RCC 7860 (cell line): ENCODE results near the gene DNM3.

Experiments
- DNase-seq: peaks from one replicate; pipeline ENCODE4 v3.0.0-alpha.2; 2015; ENCODE audit warnings: low spot score
- FAIRE-seq: peaks from 2 replicates; lab custom pipeline; 2012; peaks lifted over from hg19 to GRCh38; lab: Jason Lieb, UNC

DNM3 gene

DNA sequence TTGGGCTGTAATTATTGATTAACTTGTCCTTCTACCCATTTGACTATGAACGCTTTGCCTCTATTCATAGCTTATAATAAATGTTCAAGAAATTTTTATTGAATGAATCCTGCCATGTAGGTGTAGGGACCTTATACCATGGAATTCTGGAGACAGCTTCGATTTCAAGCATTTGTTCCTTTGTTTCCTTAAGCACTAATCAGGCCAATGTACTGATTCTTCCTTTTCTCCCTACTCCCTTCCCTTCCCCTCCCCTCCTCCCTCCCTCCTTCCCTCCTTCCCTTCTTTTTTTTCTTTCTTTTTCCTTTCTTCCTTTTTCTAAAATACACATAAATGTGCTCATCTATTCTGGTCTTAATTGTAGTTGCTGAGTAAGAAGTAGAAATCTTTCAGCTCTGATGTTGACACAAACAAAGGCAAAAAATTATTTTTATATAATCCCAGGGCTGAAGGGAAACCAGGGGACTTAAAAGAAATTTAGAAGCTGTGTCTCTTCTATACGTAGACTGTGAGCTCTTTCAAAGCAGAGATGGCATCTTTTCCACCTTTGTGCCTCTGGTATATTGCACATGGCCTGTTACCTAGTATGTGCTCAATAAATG lies 24.9 kb upstream of the DNM3 start:
- DNase-seq (no peak), FAIRE-seq (no peak)

DNA sequence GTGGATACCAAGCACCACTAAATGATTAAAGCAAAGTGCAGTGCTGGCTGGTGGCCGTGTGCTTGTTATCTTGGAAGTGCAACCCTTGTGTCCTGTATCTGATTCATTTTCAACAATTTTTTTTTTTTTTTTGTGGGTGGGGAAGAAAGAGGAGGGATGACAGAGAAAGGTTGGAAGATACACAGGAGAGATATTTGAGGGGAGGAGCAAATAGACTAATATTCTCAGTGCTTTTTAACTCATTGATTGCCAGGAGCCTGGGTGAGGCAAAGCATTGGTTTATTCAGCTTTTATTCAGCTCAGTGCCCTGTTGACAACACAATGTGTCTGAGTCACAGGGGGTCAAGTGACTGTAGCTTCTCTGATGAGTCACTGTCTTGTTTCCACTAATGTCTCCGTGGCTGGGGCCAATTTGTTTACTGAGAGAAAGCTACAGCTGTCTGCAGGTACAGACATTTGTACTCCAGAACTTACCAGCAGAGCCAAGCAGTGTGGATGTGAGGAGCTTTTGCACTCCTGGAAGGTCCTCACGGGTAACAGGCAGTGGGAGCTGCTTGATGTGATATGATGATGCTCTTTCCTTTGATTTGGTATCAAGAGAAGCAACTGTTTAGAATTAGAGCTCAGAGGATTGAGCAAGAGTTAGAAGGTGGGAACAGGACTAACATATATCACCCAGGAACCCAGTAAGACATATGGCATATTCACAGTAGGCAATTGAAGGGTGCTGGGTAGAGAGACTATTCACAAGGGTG lies 23.6 kb upstream of the DNM3 start:
- FAIRE-seq (peak; percentile 86), DNase-seq (peak; percentile 75)

DNA sequence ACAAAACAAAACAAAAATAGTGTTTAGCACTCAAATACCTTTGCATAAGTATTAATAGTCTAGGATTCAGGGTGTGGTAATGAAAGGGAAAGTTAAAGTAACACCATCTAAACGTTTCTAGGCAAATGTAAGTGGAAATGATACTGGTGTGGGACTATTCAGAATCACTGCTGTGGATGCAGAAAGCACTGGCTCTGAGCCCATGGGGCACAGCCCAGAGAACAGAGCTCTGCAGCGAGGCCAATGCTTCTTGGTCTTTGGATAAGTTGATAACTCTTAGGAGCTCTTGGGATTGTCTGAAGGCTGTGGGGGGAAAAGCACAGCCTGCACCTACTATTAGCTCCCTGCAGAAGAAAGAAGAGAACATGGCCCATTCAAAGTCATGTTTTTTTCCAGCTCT lies 21.4 kb upstream of the DNM3 start:
- no peak for FAIRE-seq

DNA sequence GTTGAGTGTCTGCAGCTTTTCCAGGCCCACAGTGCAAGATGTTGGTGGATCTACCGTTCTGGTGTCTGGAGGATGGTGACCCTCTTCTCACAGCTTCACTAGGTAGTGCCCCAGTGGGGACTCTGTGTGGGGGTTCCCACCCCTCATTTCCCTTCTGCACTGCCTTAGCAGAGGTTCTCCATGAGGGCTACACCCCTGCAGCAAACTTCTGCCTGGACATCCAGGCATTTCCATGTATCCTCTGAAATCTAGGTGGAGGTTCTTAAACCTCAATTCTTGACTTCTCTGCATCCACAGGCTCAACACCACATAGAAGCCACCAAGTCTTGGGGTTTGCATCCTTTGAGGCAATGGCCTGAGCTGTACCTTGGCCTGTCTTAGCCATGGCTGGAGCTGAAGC lies 14.3 kb upstream of the DNM3 start:
- FAIRE-seq (no peak), DNase-seq (no peak)

More for the DNA sequence above, 21.4 kb upstream of the DNM3 start:
- DNase-seq: no peak

DNA sequence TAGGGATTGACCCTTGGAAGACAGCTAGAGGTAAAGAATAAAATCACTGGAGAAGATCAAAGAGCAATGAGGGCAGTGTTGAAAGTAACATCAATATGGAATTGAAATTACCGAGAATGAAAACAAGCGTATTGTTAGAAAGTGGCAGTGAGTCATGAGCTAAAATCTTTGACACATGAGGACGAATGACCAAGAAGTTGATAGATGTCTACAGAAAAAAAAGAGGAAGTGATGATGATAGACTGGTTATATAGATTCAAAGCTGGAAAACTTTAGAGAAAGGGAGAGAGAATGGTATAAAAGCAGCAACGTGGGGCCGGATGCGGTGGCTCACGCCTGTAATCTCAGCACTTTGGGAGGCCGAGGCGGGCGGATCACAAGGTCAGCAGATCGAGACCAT lies 12.5 kb upstream of the DNM3 start:
- DNase-seq (no peak), FAIRE-seq (no peak)

DNA sequence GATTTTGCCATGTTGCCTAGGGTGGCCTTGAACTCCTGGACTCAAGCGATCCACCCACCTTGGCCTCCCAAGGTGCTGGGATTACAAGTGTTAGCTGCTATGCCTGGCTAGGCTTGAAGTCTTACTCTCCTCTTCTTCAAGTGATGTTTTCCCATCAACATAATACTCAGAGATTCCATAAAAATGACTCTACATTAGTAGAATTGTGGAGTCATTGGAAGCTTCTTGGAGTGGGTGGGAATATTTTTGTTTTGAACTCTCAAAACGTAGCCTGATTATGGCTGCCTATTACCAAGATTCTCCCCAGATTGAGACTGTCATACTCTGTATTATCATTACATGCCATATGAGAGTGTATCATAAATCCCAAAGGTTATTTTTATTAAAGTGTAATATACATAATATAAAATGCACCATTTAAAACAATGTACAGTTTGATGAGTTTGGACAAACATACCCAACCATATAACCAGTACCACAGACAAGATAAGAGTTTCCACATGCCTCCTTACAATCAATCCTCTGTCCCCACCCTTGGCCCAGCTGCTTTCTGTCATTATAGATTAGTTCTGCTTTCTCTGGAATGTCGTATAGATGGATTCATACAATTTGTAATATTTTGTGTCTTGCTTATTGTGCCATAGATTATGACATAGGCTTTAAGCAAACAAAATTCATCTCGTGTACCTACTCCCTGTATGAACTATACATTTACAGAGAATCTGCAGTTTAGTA lies 8.0 kb upstream of the DNM3 start:
- DNase-seq (no peak), FAIRE-seq (no peak)

DNA sequence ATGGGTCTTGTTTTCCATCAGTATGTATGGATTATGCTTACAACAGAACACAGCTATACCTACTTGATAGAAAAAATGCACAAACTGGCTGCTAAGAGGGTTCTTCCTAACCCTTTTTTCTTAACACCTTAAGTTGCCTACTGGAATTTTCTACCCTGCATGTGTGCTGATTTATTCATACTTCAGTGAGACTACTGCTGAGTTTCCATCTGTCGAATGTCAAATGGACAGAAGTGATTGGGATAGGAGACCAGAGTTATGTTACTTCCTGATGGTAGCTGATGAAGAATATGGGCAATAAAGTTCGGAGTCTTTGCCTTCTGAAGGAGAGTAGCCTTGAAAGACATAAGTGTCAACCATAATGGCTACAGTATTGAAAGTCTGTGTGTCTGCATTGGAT lies 6.5 kb upstream of the DNM3 start:
- FAIRE-seq (no peak), DNase-seq (no peak)

DNA sequence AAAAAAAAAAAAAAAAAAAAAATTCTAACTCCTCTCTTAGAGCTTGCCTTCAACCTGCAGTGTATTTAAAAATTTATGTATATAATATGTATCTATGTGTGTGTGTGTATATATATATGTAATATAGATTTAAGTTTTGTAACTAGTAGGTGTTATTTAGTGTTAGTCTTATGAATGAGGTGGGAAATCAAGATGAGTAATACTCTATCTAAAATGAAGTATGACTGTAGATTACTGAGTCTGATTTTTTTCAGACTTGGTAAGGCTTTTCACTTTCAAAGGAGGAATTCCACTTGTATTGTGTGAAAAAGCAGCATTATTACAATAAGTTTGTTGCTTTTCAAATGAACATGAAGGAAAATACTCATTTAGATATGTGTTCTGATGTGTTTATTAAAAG lies 5.4 kb upstream of the DNM3 start:
- no peak for FAIRE-seq
- no peak for DNase-seq

DNA sequence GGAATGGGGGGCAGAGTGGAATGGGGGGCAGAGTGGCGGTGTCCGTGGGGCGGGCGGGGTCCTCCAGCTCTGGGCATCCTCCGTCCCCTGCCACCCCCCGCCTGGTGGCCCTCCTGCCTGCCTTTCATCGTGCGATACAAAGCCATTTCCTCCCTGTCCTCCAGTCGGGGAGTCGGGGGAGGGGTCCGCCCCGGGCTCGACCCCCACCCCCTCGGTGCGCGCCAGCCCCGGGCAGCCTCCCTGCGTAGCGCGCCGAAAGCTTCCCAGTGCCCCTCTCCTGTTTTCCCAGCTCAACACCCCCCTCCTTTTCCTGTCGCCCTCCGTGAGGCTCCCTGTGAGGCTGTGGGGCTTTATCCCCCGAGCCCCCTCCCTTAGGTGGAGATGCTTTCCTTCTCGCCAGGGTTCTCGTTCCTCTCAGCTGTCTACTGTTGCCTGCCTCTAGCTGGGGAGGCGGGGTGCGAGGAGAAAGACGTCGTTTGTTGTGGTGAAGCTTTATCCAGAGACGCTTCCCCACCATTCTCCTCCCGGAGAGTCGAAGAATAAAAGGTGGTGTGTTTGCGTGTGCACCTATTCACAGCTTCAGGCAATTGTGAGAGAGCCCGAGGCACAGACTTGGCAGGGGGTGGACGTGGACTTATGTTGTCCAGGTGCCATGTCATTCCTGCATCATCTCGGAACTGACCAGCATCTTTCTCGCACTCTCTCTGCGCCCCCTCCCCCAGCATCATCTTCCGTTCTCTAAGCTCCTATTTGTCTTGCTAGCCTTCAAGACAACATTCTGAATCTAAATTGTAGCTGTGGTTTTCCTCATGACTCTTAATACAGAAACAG lies 848 bp downstream of the DNM3 start:
- DNase-seq (no peak), FAIRE-seq (no peak)

DNA sequence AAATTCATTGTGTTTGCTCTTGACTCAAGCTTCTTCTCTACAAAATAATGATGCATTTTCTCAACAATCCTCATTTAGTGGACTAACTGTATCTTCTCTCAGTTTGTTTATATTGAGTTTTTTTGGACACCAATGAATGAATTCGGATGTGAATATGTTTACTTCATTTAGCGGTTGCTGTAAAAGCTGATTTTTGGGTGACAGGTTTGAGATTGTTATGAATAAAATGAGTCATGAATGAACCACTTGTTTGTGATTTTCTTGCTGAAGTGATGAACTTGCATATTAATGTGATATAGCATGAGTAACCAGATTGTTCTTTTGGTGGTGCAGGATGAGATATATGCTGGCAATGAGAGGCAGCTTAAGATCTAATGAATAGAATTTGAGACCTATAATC lies 3.1 kb downstream of the DNM3 start:
- DNase-seq (no peak), FAIRE-seq (no peak)

DNA sequence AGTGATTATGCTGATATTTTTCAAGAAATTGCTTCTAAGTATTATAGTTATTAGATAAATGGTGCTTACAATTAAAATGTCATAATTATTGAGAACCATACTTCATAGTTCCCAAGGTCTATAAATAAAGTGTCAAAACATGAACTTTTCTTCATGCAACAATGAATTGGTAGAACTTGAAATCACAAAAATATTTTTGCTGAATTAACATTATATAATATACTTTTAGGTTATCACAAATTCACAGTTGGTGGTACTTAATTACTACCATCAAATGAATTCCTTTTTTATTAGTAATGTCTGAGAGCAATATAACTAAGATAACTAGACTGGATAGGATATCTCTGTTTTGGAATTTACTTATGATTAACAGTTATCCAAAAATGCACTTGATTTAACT lies 4.7 kb downstream of the DNM3 start:
- FAIRE-seq (no peak), DNase-seq (no peak)

DNA sequence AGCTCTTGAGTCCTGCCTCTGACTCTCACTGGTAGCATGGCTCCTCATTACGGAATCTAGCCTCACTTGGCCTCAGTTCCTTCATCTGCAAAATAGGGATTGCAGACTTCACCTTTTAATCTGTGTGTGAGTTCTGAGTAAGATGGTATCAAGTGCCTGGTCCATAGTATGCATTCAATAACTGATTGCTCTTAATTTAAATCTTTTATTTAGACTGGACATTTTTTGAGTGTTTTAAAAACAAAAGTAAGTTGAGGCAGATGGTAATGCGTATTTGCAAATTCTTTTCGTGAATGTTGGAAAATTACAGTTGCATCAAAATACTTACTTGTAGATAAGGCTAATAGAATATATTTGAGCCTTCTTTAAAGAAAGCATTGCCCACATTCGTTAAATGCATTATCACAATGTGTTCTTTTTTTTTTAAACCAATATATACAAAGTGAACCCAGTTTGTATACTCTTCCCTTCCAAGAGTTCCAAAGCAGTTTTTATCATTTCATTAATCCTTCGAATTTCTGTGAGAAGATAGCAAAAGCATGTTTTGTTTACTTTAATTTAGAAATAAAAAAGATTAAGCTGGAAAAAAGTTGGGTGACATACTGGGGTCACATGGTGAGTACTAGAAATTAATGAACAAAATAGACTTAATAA lies 8.1 kb downstream of the DNM3 start:
- no peak for FAIRE-seq
- no peak for DNase-seq

DNA sequence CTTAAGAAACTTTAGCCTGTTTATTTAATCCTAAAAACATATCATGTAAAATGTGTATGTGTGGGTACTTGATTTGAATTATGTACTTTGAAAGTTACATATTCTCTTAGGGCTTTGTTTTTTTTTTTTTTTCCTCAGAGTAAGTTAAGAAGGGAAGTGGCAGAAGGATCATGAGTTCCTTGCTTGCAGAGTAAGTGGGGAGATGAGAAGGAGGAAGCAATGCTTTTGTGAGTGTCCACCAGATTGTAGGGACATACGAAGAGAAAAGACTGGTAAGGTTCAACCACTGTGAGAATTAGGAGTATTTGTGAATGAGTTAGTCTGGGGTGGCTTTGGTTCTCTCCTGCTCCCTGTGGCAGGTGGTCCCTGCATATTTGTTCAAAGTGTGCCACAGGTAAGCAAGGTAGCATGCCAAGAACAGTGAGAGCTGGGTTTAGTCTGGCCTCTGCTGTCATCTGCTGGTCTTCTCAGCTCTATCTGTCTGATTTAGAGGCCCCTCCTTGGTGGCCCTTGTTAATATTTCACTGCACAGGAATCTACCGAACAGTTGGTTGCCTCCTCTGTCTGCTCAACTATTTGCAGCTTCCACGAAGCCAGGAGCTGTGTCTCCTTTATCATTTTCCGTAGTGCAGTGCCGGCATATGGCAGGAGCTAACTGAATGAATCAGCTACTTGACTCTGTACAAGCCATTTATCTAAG lies 9.5 kb downstream of the DNM3 start:
- DNase-seq (no peak), FAIRE-seq (no peak)

DNA sequence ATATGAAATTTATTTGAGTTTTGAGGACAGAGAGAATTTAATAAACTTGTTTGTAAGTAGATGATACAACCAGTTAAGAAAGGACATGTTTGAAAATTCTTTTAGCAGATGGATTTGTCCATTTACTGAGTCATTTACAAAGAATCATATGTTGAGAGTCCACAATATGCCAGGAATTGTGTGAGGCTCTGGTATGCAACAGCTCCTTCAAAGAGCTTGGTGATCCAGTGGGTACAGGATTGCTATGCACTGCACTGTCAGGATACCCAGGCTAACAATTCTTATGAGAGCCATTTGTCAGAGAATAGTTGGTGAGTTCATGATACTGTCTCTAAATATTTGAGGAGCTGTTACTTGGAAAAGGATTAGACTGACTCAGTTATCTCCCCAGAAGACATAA lies 11.0 kb downstream of the DNM3 start:
- no peak for FAIRE-seq

DNA sequence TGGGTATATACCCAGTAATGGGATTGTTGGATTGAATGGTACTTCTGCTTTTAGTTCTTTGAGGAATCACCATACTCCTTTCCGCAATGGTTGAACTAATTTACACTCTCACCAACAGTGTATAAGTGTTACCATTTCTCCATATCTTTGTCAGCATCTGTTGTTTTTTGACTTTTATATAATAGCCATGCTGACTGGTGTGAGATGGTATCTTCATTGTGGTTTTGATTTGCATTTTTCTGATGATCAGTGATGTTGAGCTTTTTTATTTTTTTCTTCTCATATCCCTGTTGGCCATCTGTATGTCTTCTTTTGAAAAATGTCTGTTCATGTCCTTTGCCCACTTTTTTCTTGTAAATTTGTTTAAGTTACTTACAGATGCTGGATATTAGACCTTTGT lies 14.1 kb downstream of the DNM3 start:
- no peak for DNase-seq
- FAIRE-seq: no peak

More for the DNA sequence above, 11.0 kb downstream of the DNM3 start:
- no peak for DNase-seq

DNA sequence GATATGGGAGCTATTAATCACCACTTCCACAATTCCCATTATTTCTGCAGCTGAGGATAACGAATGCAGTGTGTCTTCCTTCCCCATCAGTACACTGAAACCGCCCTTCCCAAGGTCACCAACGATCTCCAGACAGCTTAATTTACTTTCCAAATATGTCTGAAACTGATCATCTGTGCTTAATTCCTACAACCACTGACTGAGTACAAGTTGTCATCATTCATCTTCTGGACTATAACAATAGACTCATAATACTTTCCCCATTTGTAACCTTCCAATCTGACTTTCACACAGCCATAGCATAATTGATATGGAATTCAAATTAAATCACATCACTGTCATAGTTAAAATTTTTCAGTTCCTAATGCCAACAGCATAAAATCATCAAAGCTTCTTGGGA lies 17.4 kb downstream of the DNM3 start:
- FAIRE-seq (no peak), DNase-seq (no peak)

DNA sequence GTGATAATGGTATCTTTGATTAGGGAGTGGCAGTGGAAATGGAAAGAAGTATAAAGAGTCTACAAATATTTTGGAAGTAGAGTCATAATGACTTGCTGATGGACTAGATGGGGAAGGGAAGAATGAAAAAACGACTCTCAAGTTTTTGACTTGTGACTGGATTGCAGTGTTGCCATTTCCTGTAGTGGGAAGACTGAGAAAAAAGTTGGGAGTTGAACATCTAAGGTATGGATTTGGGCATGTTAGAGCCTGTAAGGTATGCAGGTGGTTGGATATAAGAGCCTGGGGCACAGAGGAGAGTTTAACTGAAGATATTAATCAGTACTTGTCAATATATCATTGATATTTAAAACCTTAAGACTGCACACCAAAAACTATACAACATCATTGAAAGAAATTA lies 19.4 kb downstream of the DNM3 start:
- DNase-seq (no peak), FAIRE-seq (no peak)

DNA sequence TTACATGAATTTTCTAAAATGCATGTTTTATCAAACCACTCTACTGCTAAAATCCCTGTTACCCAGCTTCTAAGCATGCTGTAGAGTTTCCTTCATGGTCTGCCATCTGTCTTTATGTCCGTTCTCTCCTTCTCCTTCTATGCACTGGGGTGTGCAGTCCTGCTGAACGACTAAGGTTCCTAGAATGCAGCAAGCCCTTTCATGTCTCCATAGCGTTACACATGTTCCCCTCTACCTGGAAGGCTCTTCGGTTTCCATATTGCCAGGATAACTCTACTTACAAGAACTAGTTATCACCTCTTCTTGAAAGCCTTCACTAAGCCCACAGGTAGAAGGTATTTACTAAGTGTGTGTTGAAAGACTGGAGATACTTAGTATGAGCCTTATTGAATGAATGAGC lies 22.2 kb downstream of the DNM3 start:
- FAIRE-seq (no peak), DNase-seq (no peak)

DNA sequence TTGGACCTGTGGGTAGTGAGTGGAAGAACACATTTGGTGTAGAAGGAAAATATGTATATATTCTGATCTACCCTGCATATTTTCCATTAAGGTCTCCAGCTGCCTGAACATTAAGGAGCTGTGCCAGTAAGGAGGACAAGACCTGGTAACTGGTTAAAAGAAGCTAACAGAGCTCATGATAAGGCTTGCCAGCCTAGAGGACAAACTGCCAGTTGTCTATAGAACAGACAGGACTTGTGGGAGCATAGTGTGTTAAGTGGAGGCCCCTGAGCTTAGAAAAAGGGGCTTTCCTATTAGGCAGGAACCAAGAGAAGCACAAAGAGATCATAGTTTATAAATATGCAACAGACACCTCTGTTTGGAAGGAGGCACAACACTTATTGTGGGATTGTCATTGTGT lies 23.0 kb downstream of the DNM3 start:
- FAIRE-seq (no peak), DNase-seq (no peak)

DNA sequence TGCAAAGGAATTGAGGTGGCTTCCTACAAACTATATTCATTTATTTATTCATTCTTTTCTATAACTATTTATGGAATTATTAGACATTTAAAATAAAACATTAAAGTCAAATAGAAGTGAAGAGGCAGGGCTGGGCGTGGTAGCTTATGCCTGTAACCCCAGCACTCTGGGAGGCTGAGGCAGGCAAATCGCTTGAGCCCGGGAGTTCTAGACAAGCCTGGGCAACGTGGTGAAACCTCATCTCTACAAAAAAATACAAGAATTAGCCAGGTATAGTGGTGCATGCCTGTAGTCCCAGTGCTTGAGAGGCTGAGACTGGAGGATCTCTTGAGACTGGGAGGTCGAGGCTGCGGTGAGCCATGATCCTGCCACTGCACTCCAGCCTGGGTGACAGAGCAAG lies 23.8 kb downstream of the DNM3 start:
- FAIRE-seq (no peak), DNase-seq (no peak)
